H9 (cell line): Measurements from ENCODE around the gene SGTB. TPM values are rescaled to one million over a fixed set of nuclear protein-coding genes. Genes with fewer than 3 reads are reported as not detected.

Experiments
- DNase-seq: peaks from one replicate; pipeline ENCODE4 v3.0.0-alpha.2; 2017
- H2AFZ ChIP-seq: one replicate; pipeline ENCODE4 v1.6.1; 2013; ENCODE audit warnings: mild to moderate bottlenecking, low read length, control low read depth, moderate library complexity
- H2AK5ac ChIP-seq: 2 replicates; pipeline ENCODE4 v1.6.1; 2013; ENCODE audit warnings: low read length, control low read depth, mixed read lengths; ENCODE audit not compliant: insufficient read length
- H2BK120ac ChIP-seq: one replicate; pipeline ENCODE4 v1.6.1; 2013; ENCODE audit warnings: low read depth, mild to moderate bottlenecking, low read length, control low read depth, inconsistent platforms; ENCODE audit not compliant: poor library complexity, severe bottlenecking
- H2BK12ac ChIP-seq: 2 replicates; pipeline ENCODE4 v1.6.1; 2013; ENCODE audit warnings: low read length, control low read depth, mixed read lengths, low read depth; ENCODE audit not compliant: insufficient read length
- H2BK15ac ChIP-seq: 2 replicates; pipeline ENCODE4 v1.6.1; 2013; ENCODE audit warnings: low read depth, low read length, control low read depth
- H2BK20ac ChIP-seq: one replicate; pipeline ENCODE4 v1.6.1; 2013; ENCODE audit warnings: low read depth, mild to moderate bottlenecking, low read length, control low read depth, inconsistent platforms; ENCODE audit not compliant: poor library complexity, severe bottlenecking
- H2BK5ac ChIP-seq: 2 replicates; pipeline ENCODE4 v1.6.1; 2013; ENCODE audit warnings: low read length, control low read depth, mixed read lengths; ENCODE audit not compliant: insufficient read length
- H3K14ac ChIP-seq: 2 replicates; pipeline ENCODE4 v1.6.1; 2013; ENCODE audit warnings: low read length, control low read depth; ENCODE audit not compliant: insufficient read depth
- H3K18ac ChIP-seq: 2 replicates; pipeline ENCODE4 v1.6.1; 2013; ENCODE audit warnings: low read depth, mild to moderate bottlenecking, mixed read lengths, low read length, control low read depth; ENCODE audit not compliant: insufficient read length
- H3K23ac ChIP-seq: 2 replicates; pipeline ENCODE4 v1.6.1; 2013; ENCODE audit warnings: low read length, control low read depth, mixed read lengths, low read depth; ENCODE audit not compliant: insufficient read length
- H3K23me2 ChIP-seq: 2 replicates; pipeline ENCODE4 v1.6.1; 2013; ENCODE audit warnings: low read depth, mild to moderate bottlenecking, mixed read lengths, low read length, control low read depth; ENCODE audit not compliant: insufficient read length, poor library complexity, severe bottlenecking
- H3K27ac ChIP-seq: 2 replicates; pipeline ENCODE4 v1.5.1; 2013; ENCODE audit warnings: low read length, control low read depth, mixed read lengths, low read depth; ENCODE audit not compliant: insufficient read length
- H3K27me3 ChIP-seq: 2 replicates; pipeline ENCODE4 v1.6.1; 2013; ENCODE audit warnings: low read length, control low read depth, inconsistent platforms; ENCODE audit not compliant: insufficient read depth
- H3K4ac ChIP-seq: 2 replicates; pipeline ENCODE4 v1.6.1; 2013; ENCODE audit warnings: low read depth, mild to moderate bottlenecking, control low read depth, inconsistent platforms, low read length, moderate library complexity
- H3K4me1 ChIP-seq: 2 replicates; pipeline ENCODE4 v1.6.1; 2013; ENCODE audit warnings: low read length, control low read depth, inconsistent platforms; ENCODE audit not compliant: insufficient read depth
- H3K4me2 ChIP-seq: 2 replicates; pipeline ENCODE4 v1.6.1; 2013; ENCODE audit warnings: low read length, control low read depth, mixed read lengths; ENCODE audit not compliant: insufficient read length, insufficient read depth
- H3K56ac ChIP-seq: 2 replicates; pipeline ENCODE4 v1.6.1; 2013; ENCODE audit warnings: low read depth, mild to moderate bottlenecking, mixed read lengths, low read length, control low read depth; ENCODE audit not compliant: insufficient read length
- H3K79me1 ChIP-seq: 2 replicates; pipeline ENCODE4 v1.6.1; 2013; ENCODE audit warnings: low read depth, mild to moderate bottlenecking, moderate library complexity, low read length, control low read depth, inconsistent platforms; ENCODE audit not compliant: insufficient read depth, poor library complexity, severe bottlenecking
- H3K79me2 ChIP-seq: 2 replicates; pipeline ENCODE4 v1.6.1; 2013; ENCODE audit warnings: low read length, control low read depth, inconsistent platforms; ENCODE audit not compliant: insufficient read depth
- H3K9ac ChIP-seq: 2 replicates; pipeline ENCODE4 v1.6.1; 2013; ENCODE audit warnings: low read length, control low read depth, mixed read lengths; ENCODE audit not compliant: insufficient read length; ENCODE audit errors: extremely low read depth
- H3K9me3 ChIP-seq: one replicate; pipeline ENCODE4 v1.6.1; 2013; ENCODE audit warnings: low read depth, low read length, inconsistent platforms; ENCODE audit not compliant: control insufficient read depth
- H3T11ph ChIP-seq: one replicate; pipeline ENCODE4 v1.6.1; 2013; ENCODE audit warnings: mild to moderate bottlenecking, low read length, control low read depth, inconsistent platforms
- H4K20me1 ChIP-seq: one replicate; pipeline ENCODE4 v1.6.1; 2013; ENCODE audit not compliant: control insufficient read depth, insufficient read length, insufficient read depth
- H4K5ac ChIP-seq: 2 replicates; pipeline ENCODE4 v1.6.1; 2013; ENCODE audit warnings: low read depth, mild to moderate bottlenecking, mixed read lengths, low read length, control low read depth; ENCODE audit not compliant: insufficient read length
- H4K8ac ChIP-seq: replicated peaks from 2 replicates; pipeline ENCODE4 v1.6.1; 2013; ENCODE audit warnings: low read length, control low read depth, mixed read lengths, low read depth; ENCODE audit not compliant: insufficient read length
- H4K91ac ChIP-seq: 2 replicates; pipeline ENCODE4 v1.6.1; 2013; ENCODE audit warnings: low read depth, mild to moderate bottlenecking, moderate library complexity, mixed read lengths, low read length, control low read depth; ENCODE audit not compliant: insufficient read length
- H3K27ac Mint-ChIP-seq, 3 experiments: 2 replicates in 2 of 3; 3 replicates in 1 of 3; pipeline ENCODE4 v1.8.0; 2020 to 2021; ENCODE audit warnings: mixed read lengths in 3 of 3, mild to moderate bottlenecking in 1 of 3, moderate library complexity in 1 of 3
- H3K27me3 Mint-ChIP-seq: 2 replicates; pipeline ENCODE4 v1.8.0; 2021; ENCODE audit warnings: low read depth, mild to moderate bottlenecking, moderate library complexity, mixed read lengths
- H3K36me3 Mint-ChIP-seq, 3 experiments: 2 replicates in 2 of 3; 3 replicates in 1 of 3; pipeline ENCODE4 v1.8.0; 2020 to 2021; ENCODE audit warnings: low read depth in 3 of 3, mixed read lengths in 3 of 3; ENCODE audit not compliant: insufficient read depth in 1 of 3
- H3K4me1 Mint-ChIP-seq, 2 experiments: 2 replicates each; pipeline ENCODE4 v1.8.0; 2020; ENCODE audit warnings: mixed read lengths in 2 of 2
- H3K4me3 Mint-ChIP-seq, 2 experiments: 2 replicates in 1 of 2; 3 replicates in 1 of 2; pipeline ENCODE4 v1.8.0; 2020 to 2021; ENCODE audit warnings: mild to moderate bottlenecking in 2 of 2, mixed read lengths in 2 of 2, moderate library complexity in 1 of 2
- H3K9me3 Mint-ChIP-seq, 2 experiments: 2 replicates in 1 of 2; 3 replicates in 1 of 2; pipeline ENCODE4 v1.8.0; 2020; ENCODE audit warnings: mild to moderate bottlenecking in 2 of 2, mixed read lengths in 2 of 2, moderate library complexity in 1 of 2
- CTCF ChIP-seq: fragments of 200-600 bp; sonication (generic); conservative IDR thresholded peaks from 3 replicates; pipeline ENCODE4 v1.8.0; 2021; ENCODE audit warnings: antibody characterized with exemption, mild to moderate bottlenecking
- WGBS: extraction: QIAGEN DNeasy Blood & Tissue Kit; methylation state at CpG from one replicate; pipeline ENCODE4 v1.1.7; 2013; ENCODE audit warnings: missing lambda C conversion rate, low lambda C conversion rate, mixed read lengths; ENCODE audit not compliant: insufficient read length; ENCODE audit errors: extremely low coverage; 5-methylcytosine and 5-hydroxymethylcytosine counted together
- total RNA-seq: library from RNA; stranded (reverse); gene quantifications from 2 replicates; pipeline ENCODE4 v1.2.1, GENCODE V29; 2021

The SGTB gene
- total RNA-seq, 1 experiment from 2014 or later = 18.7 TPM

GRCh38 chr5:65624571-65625555 lies 97.0 kb downstream of the SGTB start, which contains the start of the genes SHLD3 and TRAPPC13:
TSS of gene SHLD3 (plus strand) at chr5:65625027. CDS start at chr5:65629588, 4,561 bp downstream.
TSS of gene TRAPPC13 (plus strand) at chr5:65625027. CDS start at chr5:65625061, 34 bp downstream.
- Histone ChIP-seq H3K27ac (peak within 1 kb of the TSS; percentile 71), H3K4me1 (no peaks in the 10 kb centered on the region), H3K18ac (peak within 1 kb of the TSS; percentile 77), H3K79me1 (no peaks in the 10 kb centered on the region), H2AK5ac (no peak within 1 kb of the TSS), H3K14ac (no peak within 1 kb of the TSS; the same call in 1 of the 2 replicates), H2BK12ac (no peak within 1 kb of the TSS), H3K4ac (no peak within 1 kb of the TSS), H3K9me3 (no peaks in the 10 kb centered on the region), H3K4me2 (peak within 1 kb of the TSS; percentile 99), H3T11ph (no peak within 1 kb of the TSS), H4K5ac (peak within 1 kb of the TSS; percentile 44), H4K20me1 (no peaks in the 10 kb centered on the region), H3K9ac (peak within 1 kb of the TSS; percentile 94), H2AFZ (peak within 1 kb of the TSS; percentile 93), H3K27me3 (no peaks in the 10 kb centered on the region), H3K79me2 (peaks cover 8% of the 10 kb centered on the region; the same call in 1 of the 2 replicates), H2BK5ac (peak within 1 kb of the TSS; percentile 58), H2BK15ac (no peak within 1 kb of the TSS), H3K56ac (no peak within 1 kb of the TSS), H2BK120ac (no peak within 1 kb of the TSS), H3K23ac (no peak within 1 kb of the TSS), H4K91ac (no peak within 1 kb of the TSS), H2BK20ac (no peak within 1 kb of the TSS), H4K8ac (no peak within 1 kb of the TSS), H3K23me2 (no peaks in the 10 kb centered on the region)
- H3K36me3 Mint-ChIP-seq = peaks cover 0 to 8% (median 5%) of the 10 kb centered on the region in 3 experiments; a peak in 5 of 7 replicates
- peak; percentile 25; the same call in 2 of the 3 replicates for TF ChIP-seq CTCF
- peaks cover 11 to 12% of the 10 kb centered on the region in 2 experiments for H3K4me1 Mint-ChIP-seq
- no peaks in the 10 kb centered on the region for H3K9me3 Mint-ChIP-seq
- no CpG with 5 or more reads among the region's 36 CpGs for WGBS
- H3K4me3 Mint-ChIP-seq = peak within 1 kb of the TSS; percentile 95
- H3K27me3 Mint-ChIP-seq = no peaks in the 10 kb centered on the region
- H3K27ac Mint-ChIP-seq = peak within 1 kb of the TSS; percentile 97 to 99 (median 97)
- peak; percentile 84 for DNase-seq
